Endothelial cell (in vitro differentiated cells): ENCODE measurements around the gene GHITM. TPM values are rescaled to one million over a fixed set of nuclear protein-coding genes. Genes with fewer than 3 reads are reported as not detected.

Source experiments
- DNase-seq: peaks from one replicate; pipeline ENCODE4 v3.0.0; 2021; ENCODE audit warnings: low spot score
- H3K27ac Mint-ChIP-seq: one replicate; pipeline ENCODE4 v1.8.0; 2021; ENCODE audit warnings: mixed read lengths, inconsistent platforms; ENCODE audit not compliant: unreplicated experiment
- H3K27me3 Mint-ChIP-seq: one replicate; pipeline ENCODE4 v1.8.0; 2021; ENCODE audit warnings: mild to moderate bottlenecking, moderate library complexity, mixed read lengths, inconsistent platforms; ENCODE audit not compliant: unreplicated experiment
- H3K36me3 Mint-ChIP-seq: one replicate; pipeline ENCODE4 v1.8.0; 2021; ENCODE audit warnings: mild to moderate bottlenecking, low read depth, mixed read lengths, inconsistent platforms; ENCODE audit not compliant: unreplicated experiment
- H3K4me1 Mint-ChIP-seq: one replicate; pipeline ENCODE4 v1.8.0; 2021; ENCODE audit warnings: mild to moderate bottlenecking, mixed read lengths, inconsistent platforms; ENCODE audit not compliant: unreplicated experiment
- H3K4me3 Mint-ChIP-seq: one replicate; pipeline ENCODE4 v1.8.0; 2021; ENCODE audit warnings: mild to moderate bottlenecking, mixed read lengths, inconsistent platforms; ENCODE audit not compliant: unreplicated experiment
- H3K9me3 Mint-ChIP-seq: one replicate; pipeline ENCODE4 v1.8.0; 2021; ENCODE audit warnings: mixed read lengths, inconsistent platforms; ENCODE audit not compliant: unreplicated experiment
- CTCF ChIP-seq: fragments of 200-600 bp; sonication (generic); IDR thresholded peaks from one replicate; pipeline ENCODE4 v1.5.0; 2021; ENCODE audit warnings: antibody characterized with exemption; ENCODE audit not compliant: unreplicated experiment
- total RNA-seq: library from RNA; stranded (reverse); fragmentation: NEBNext Ultra II Directional; extraction: Animal tissue kit (Norgen Biotek cat#: 25700); gene quantifications from one replicate; pipeline ENCODE4 v1.2.1, GENCODE V29; 2021; ENCODE audit not compliant: unreplicated experiment

The GHITM gene
- total RNA-seq, 1 donor from 2014 or later = 97.8 TPM

- Mint-ChIP-seq H3K36me3 (no peaks in the 10 kb centered on the region), H3K27ac (no peak overlapping the region), H3K4me3 (no peak overlapping the region), H3K9me3 (peaks cover 10% of the 10 kb centered on the region), H3K4me1 (no peaks in the 10 kb centered on the region), H3K27me3 (peaks cover 9% of the 10 kb centered on the region)
- DNase-seq = no peak
- no peak for TF ChIP-seq CTCF
Measured at GRCh38 chr10:84126785-84127167, 12.5 kb upstream of the GHITM start.

- no peaks in the 10 kb centered on the region for H3K9me3 Mint-ChIP-seq
- peaks cover 10% of the 10 kb centered on the region for H3K4me1 Mint-ChIP-seq
- no peak overlapping the region for H3K4me3 Mint-ChIP-seq
- H3K27ac Mint-ChIP-seq = no peak overlapping the region
- peaks cover 5% of the 10 kb centered on the region for H3K27me3 Mint-ChIP-seq
- no peak for DNase-seq
- H3K36me3 Mint-ChIP-seq = no peaks in the 10 kb centered on the region
- TF ChIP-seq CTCF = no peak
Measured at GRCh38 chr10:84135836-84136235, 3.5 kb upstream of the GHITM start.

DNA sequence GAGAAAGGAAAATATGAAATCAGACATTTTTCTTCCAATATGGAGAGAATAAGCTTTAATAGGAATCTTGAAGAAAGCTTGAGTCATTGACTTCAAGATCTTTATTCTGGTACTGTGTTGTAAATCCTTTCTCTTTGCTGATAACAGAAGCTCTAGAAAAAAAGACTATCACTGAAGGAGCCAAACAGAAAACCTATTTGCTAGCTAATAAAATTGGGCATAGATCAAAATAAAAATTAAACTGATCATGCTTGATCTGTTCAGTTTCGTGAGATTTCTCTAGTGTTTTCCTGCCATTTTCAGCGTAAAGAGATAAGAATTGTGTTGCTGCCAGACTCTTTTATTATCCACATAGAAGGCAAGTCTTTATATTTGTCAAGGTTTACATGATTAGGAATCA lies 1.5 kb upstream of the GHITM start:
- peaks cover 5% of the 10 kb centered on the region for H3K27me3 Mint-ChIP-seq
- TF ChIP-seq CTCF = no peak
- no peaks in the 10 kb centered on the region for H3K36me3 Mint-ChIP-seq
- H3K4me3 Mint-ChIP-seq = no peak overlapping the region
- DNase-seq = no peak
- H3K9me3 Mint-ChIP-seq = no peaks in the 10 kb centered on the region
- H3K4me1 Mint-ChIP-seq = peaks cover 10% of the 10 kb centered on the region
- no peak overlapping the region for H3K27ac Mint-ChIP-seq

- no peak for TF ChIP-seq CTCF
- Mint-ChIP-seq H3K4me3 (peak overlapping the region; percentile 98), H3K27me3 (peaks cover 5% of the 10 kb centered on the region), H3K9me3 (no peaks in the 10 kb centered on the region), H3K4me1 (peaks cover 10% of the 10 kb centered on the region), H3K36me3 (peaks cover 7% of the 10 kb centered on the region), H3K27ac (peak overlapping the region; percentile 87)
- DNase-seq = no peak
Measured at GRCh38 chr10:84138478-84139125, 707 bp upstream of the GHITM start.

DNA sequence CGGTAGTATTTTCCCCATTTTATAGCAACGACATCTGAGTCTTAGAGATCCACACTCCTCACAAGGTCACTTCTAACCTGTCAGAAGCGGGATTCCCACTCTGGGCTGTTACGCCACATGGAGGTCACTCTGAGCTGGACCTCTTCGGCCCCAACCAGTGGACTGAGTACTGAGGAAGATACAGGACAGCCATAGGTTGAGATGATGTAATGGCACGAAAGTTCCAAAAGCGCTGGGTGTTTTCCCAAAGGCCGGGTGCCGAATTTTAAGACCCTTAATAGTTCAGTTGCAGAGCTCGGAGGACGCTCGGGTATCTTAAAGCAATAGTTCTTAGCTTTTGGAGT lies 699 bp downstream of the GHITM start:
- H3K27me3 Mint-ChIP-seq = peaks cover 5% of the 10 kb centered on the region
- H3K4me1 Mint-ChIP-seq = peaks cover 10% of the 10 kb centered on the region
- no peak for TF ChIP-seq CTCF
- H3K27ac Mint-ChIP-seq = peak overlapping the region; percentile 87
- H3K9me3 Mint-ChIP-seq = no peaks in the 10 kb centered on the region
- peaks cover 11% of the 10 kb centered on the region for H3K36me3 Mint-ChIP-seq
- DNase-seq = peak; percentile 6
- H3K4me3 Mint-ChIP-seq = peak overlapping the region; percentile 98
